ENCODE measurements around the gene SPRYD3.

Gene SPRYD3

GRCh38 chr12:53070877-53071492, 8.2 kb downstream of the SPRYD3 start:
- Histone ChIP-seq H3K27ac (ENCODE audit: extremely low read depth, low read depth, low read length) (no peak overlapping the region), H3K36me3 (ENCODE audit: control insufficient read depth in 2 of 2, insufficient read depth in 1 of 2, low read length in 2 of 2) (peaks cover 0 to 52% of the 10 kb centered on the region in 2 experiments; a peak in 2 of 3 replicates), H3K4me3 (ENCODE audit: low read depth, low read length) (no peak overlapping the region), H3K4me1 (ENCODE audit: control insufficient read depth, insufficient read depth, low read length) (0 out of 2 replicates have a peak, but pooled peaks cover 2% of the 10 kb centered on the region), H3K9me3 (ENCODE audit: control insufficient read depth, insufficient read depth, low read depth, low read length) (no peaks in the 10 kb centered on the region)
- ChIA-PET CTCF (interaction anchor here (11.5 kb wide), 1 partner anchor 29 kb away, joined by 264 read pairs; the partner anchor contains the start of genes IGFBP6 and SOAT2), POLR2A (interaction anchor here (0.6 kb wide), 1 partner anchor 116 kb away, joined by 3 read pairs; no protein-coding TSS in a partner anchor)
- TF ChIP-seq ZNF335 (tag by site-specific recombination; conservative IDR thresholded peaks at IDR 0.05) (peak; percentile 72), HOXC10 (CRISPR knock-in tag; IDR thresholded peaks at IDR 0.05) (no peak), ZNF354C (tag by site-specific recombination; IDR thresholded peaks at IDR 0.05; ENCODE audit: borderline replicate concordance, low read depth) (no peak), GLI4 (tag by site-specific recombination; IDR thresholded peaks at IDR 0.05) (no peak), ZNF660 (tag by site-specific recombination; IDR thresholded peaks at IDR 0.05) (no peak), ZNF19 (tag by site-specific recombination; IDR thresholded peaks at IDR 0.05; ENCODE audit: low read depth) (no peak), ZNF785 (tag by site-specific recombination; IDR thresholded peaks at IDR 0.05) (no peak), ZSCAN16 (tag by site-specific recombination; IDR thresholded peaks at IDR 0.05) (no peak), ZSCAN18 (tag by site-specific recombination; IDR thresholded peaks at IDR 0.05) (no peak), ZBTB21 (tag by site-specific recombination; IDR thresholded peaks at IDR 0.05) (no peak), SP2 (tag by site-specific recombination; IDR thresholded peaks at IDR 0.05) (peak; percentile 29; the same call in 1 of the 2 replicates), HOXA7 (CRISPR knock-in tag; IDR thresholded peaks at IDR 0.05; ENCODE audit: borderline replicate concordance) (no peak), KLF7 (tag by site-specific recombination; IDR thresholded peaks at IDR 0.05; ENCODE audit: borderline replicate concordance) (no peak), ZNF292 (tag by site-specific recombination; IDR thresholded peaks at IDR 0.05; ENCODE audit: borderline replicate concordance, low read depth) (no peak), ZSCAN4 (tag by site-specific recombination; IDR thresholded peaks at IDR 0.05) (no peak), ZFHX2 (tag by site-specific recombination; conservative IDR thresholded peaks at IDR 0.05) (peak; percentile 82), SP3 (tag by site-specific recombination; IDR thresholded peaks at IDR 0.05) (peak; percentile 57), ZNF398 (tag by site-specific recombination; IDR thresholded peaks at IDR 0.05) (peak; percentile 93), ZNF148 (tag by site-specific recombination; IDR thresholded peaks at IDR 0.05; ENCODE audit: borderline replicate concordance) (no peak), ZNF677 (tag by site-specific recombination; IDR thresholded peaks at IDR 0.05) (no peak), ZNF174 (tag by site-specific recombination; IDR thresholded peaks at IDR 0.05) (no peak), BCL11A (tag by site-specific recombination; IDR thresholded peaks at IDR 0.05; ENCODE audit: low read depth) (no peak), MZF1 (tag by site-specific recombination; IDR thresholded peaks at IDR 0.05; ENCODE audit: borderline replicate concordance) (no peak), ZNF560 (tag by site-specific recombination; IDR thresholded peaks at IDR 0.05; ENCODE audit: borderline replicate concordance) (no peak), ZNF157 (tag by site-specific recombination; IDR thresholded peaks at IDR 0.05) (no peak), ZNF10 (tag by site-specific recombination; IDR thresholded peaks at IDR 0.05) (no peak), ZNF18 (tag by site-specific recombination; IDR thresholded peaks at IDR 0.05) (no peak), ZNF654 (tag by site-specific recombination; IDR thresholded peaks at IDR 0.05; ENCODE audit: low read depth) (no peak)
- TF ChIP-seq, protein P1, sequence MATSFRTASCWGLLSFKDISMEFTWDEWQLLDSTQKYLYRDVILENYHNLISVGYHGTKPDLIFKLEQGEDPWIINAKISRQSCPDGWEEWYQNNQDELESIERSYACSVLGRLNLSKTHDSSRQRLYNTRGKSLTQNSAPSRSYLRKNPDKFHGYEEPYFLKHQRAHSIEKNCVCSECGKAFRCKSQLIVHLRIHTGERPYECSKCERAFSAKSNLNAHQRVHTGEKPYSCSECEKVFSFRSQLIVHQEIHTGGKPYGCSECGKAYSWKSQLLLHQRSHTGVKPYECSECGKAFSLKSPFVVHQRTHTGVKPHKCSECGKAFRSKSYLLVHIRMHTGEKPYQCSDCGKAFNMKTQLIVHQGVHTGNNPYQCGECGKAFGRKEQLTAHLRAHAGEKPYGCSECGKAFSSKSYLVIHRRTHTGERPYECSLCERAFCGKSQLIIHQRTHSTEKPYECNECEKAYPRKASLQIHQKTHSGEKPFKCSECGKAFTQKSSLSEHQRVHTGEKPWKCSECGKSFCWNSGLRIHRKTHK (tag by site-specific recombination; IDR thresholded peaks at IDR 0.05) = no peak
